Lower lobe of right lung (tissue), 2 donors: Measurements from ENCODE around the gene RRBP1. TPM values are rescaled to one million over a fixed set of nuclear protein-coding genes. Genes with fewer than 3 reads are reported as not detected.

Experiments
- ATAC-seq, 2 donors: fragments of 200-7000 bp; cut with Tn5 transposase; one replicate each; pipeline ENCODE4 v1.9.1; 2020 to 2022; ENCODE audit warnings: mild to moderate bottlenecking in 2 of 2, moderate library complexity in 2 of 2
- DNase-seq: peaks from one replicate; pipeline ENCODE4 v3.0.0-alpha.2; 2020
- H3K27ac ChIP-seq: fragments of 200-600 bp; one replicate; pipeline ENCODE4 v1.8.0; 2022
- H3K27me3 ChIP-seq: fragments of 200-600 bp; one replicate; pipeline ENCODE4 v1.8.0; 2022; ENCODE audit warnings: low read depth
- H3K36me3 ChIP-seq: fragments of 200-600 bp; one replicate; pipeline ENCODE4 v1.8.0; 2022; ENCODE audit warnings: mild to moderate bottlenecking
- H3K4me1 ChIP-seq: fragments of 200-600 bp; one replicate; pipeline ENCODE4 v1.8.0; 2022
- H3K4me3 ChIP-seq: fragments of 200-600 bp; one replicate; pipeline ENCODE4 v1.8.0; 2022; ENCODE audit warnings: mild to moderate bottlenecking
- H3K9me3 ChIP-seq: fragments of 200-600 bp; one replicate; pipeline ENCODE4 v1.8.0; 2022
- CTCF ChIP-seq: fragments of 200-600 bp; IDR thresholded peaks from one replicate; pipeline ENCODE4 v1.8.0; 2022; ENCODE audit warnings: antibody characterized with exemption, mild to moderate bottlenecking
- intact Hi-C: fragments of 100-400 bp; cut with DNase I; formaldehyde crosslinking; loops from one replicate; pipeline ENCODE4 v1.11.0; 2022
- total RNA-seq: library from RNA; stranded (reverse); fragmentation: NEBNext Ultra II Directional; extraction: Animal tissue kit (Norgen Biotek cat#: 25700); gene quantifications from one replicate; pipeline ENCODE4 v1.2.1, GENCODE V29; 2021
- donor health status: DM: no; HTN: yes; CAD: no; lungs with severe emphysema.

Gene RRBP1
- total RNA-seq, 1 donor from 2014 or later = 138 TPM

DNA sequence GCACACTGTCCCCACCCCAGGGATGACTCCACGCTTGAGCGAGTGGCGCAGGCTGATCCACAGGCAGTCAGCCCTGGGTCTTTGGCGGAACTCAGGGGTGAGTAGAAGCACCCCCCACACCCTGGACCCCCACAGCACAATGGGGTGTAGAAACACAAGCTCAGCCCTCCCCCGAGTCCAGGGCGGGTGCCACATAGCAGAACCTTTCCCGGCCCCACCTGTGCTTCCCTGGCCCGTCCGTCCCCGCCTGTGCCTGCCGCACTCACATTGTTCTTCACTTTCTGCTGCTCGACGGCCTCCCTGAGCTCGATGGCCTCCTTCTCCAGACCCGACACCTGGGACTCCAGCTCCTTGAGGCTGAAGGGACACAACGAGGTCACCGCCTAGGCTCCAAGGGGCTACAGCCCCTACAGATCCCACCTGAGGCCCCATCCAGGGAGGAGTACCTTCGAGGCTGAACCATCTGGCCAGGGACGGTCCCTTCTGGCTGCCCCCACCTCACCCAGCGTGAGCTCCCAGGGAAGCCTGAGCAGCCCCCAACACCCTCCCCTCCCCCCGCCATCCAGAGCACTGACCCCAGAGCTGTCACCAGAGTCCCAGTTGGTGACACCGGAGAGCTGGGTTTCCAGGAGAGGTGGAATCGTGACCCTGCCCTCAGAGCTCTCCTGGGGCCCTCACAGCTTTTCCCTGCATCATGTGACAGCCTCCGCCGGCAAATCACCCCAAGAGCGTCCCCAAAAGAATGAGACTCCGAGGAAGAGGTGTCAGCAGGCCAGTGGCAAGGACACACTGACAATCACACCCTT, 56.6 kb downstream of the RRBP1 start:
- no peak for TF ChIP-seq CTCF
- intact Hi-C loops = no loop called here

GRCh38 chr20:17624551-17625245, 57.3 kb downstream of the RRBP1 start:
- Histone ChIP-seq H3K9me3 (no peaks in the 10 kb centered on the region), H3K4me1 (peaks cover 8% of the 10 kb centered on the region), H3K27ac (no peak overlapping the region), H3K4me3 (no peak overlapping the region), H3K36me3 (peaks cover 100% of the 10 kb centered on the region), H3K27me3 (no peaks in the 10 kb centered on the region)
- TF ChIP-seq CTCF = no peak
- intact Hi-C loops = no loop called here
- DNase-seq = peak; percentile 23
- ATAC-seq = no peak

More for the DNA sequence above, 56.6 kb downstream of the RRBP1 start:
- Histone ChIP-seq H3K27ac (no peak overlapping the region), H3K27me3 (no peaks in the 10 kb centered on the region), H3K9me3 (no peaks in the 10 kb centered on the region), H3K36me3 (peaks cover 100% of the 10 kb centered on the region), H3K4me3 (no peak overlapping the region), H3K4me1 (peaks cover 8% of the 10 kb centered on the region)
- DNase-seq = peak; percentile 28
- no peak for ATAC-seq

DNA sequence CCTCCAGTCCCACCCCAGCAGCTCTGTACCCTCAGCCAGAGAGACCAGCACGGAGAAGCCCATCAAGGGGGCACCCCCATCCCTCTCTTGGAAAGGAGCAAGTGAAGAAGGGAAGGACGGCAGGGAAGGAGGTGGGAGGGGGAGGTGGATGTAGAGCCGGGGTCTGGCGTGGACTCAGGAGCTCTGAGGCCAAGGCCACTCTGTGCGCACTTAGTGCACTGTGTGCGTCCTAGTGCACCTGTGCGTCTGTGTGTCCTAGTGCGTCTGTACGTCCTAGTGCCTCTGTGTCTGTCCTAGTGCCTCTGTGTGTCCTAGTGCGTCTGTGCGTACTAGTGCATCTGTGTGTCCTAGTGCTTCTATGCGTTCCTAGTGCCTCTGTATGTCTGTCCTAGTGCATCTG, 58.0 kb downstream of the RRBP1 start:
- H3K27me3 ChIP-seq = no peaks in the 10 kb centered on the region
- peaks cover 100% of the 10 kb centered on the region for H3K36me3 ChIP-seq
- H3K27ac ChIP-seq = no peak overlapping the region
- H3K4me3 ChIP-seq = no peak overlapping the region
- intact Hi-C loops = no loop called here
- no peak for DNase-seq
- H3K4me1 ChIP-seq = peaks cover 8% of the 10 kb centered on the region
- TF ChIP-seq CTCF = no peak
- no peaks in the 10 kb centered on the region for H3K9me3 ChIP-seq
- ATAC-seq = no peak

GRCh38 chr20:17622851-17623508, 59.1 kb downstream of the RRBP1 start:
- DNase-seq (peak; percentile 28), ATAC-seq (no peak)
- no peaks in the 10 kb centered on the region for H3K27me3 ChIP-seq
- no peak overlapping the region for H3K4me3 ChIP-seq
- peaks cover 10% of the 10 kb centered on the region for H3K4me1 ChIP-seq
- no peak for TF ChIP-seq CTCF
- H3K9me3 ChIP-seq = no peaks in the 10 kb centered on the region
- intact Hi-C loops = no loop called here
- peaks cover 100% of the 10 kb centered on the region for H3K36me3 ChIP-seq
- no peak overlapping the region for H3K27ac ChIP-seq

DNA sequence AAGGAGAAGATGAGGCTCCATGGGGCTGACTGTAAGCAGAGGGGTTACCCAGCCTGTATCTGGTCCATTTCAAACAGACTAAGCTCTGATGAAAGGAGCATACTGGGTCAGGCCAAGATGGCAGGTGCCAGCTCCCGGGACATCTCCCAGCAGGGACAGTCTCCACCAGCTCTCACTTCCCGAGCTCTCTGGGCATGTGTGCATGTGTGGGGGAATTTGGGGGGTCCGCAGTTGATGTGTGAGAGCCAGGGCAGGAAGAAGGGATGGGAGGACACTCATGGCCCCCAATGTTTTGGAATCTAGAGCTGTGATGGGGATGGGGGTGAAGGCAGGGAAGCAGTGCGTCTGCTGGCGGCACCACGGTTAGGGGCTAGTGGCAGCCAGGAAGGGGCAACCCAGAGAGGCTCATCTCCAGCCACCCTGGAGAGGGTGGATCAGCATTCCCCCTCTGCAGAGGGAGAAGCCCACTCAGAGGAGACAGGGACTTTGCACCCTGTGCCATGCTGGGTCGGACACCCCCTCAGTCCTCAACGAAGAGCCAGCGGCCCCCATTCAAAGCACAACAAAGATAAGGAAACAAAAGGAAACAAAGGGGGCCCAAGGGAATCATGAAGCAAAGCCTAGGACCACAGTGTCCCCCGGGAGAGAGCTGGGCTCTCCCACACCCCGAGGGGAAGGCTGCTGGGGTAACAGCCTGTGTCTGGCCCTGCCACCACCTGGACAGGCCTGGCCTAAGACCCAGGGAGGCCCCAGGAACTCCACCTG, 59.8 kb downstream of the RRBP1 start:
- peak; percentile 26 for DNase-seq
- H3K36me3 ChIP-seq = peaks cover 100% of the 10 kb centered on the region
- intact Hi-C loops = no loop called here
- H3K4me1 ChIP-seq = peaks cover 9% of the 10 kb centered on the region
- no peak overlapping the region for H3K4me3 ChIP-seq
- no peaks in the 10 kb centered on the region for H3K9me3 ChIP-seq
- H3K27me3 ChIP-seq = no peaks in the 10 kb centered on the region
- H3K27ac ChIP-seq = no peak overlapping the region
- no peak for ATAC-seq
- no peak for TF ChIP-seq CTCF
